ACHN (cell line): ENCODE results near the gene PRR29.

Source experiments
- DNase-seq: peaks from one replicate; pipeline ENCODE4 v3.0.0-alpha.2; 2015
- in situ Hi-C: cut with HindIII; loops from 2 replicates; pipeline ENCODE4 v1.10.0; 2017; ENCODE audit warnings: low sequenced_read_pairs, low pct_ligation_motif_present, low pct_unique_long_range_greater_than_20kb

PRR29 gene

GRCh38 chr17:63991611-63992010 lies 6.5 kb upstream of the PRR29 start:
- no peak for DNase-seq
- in situ Hi-C loops: no loop called here

DNA sequence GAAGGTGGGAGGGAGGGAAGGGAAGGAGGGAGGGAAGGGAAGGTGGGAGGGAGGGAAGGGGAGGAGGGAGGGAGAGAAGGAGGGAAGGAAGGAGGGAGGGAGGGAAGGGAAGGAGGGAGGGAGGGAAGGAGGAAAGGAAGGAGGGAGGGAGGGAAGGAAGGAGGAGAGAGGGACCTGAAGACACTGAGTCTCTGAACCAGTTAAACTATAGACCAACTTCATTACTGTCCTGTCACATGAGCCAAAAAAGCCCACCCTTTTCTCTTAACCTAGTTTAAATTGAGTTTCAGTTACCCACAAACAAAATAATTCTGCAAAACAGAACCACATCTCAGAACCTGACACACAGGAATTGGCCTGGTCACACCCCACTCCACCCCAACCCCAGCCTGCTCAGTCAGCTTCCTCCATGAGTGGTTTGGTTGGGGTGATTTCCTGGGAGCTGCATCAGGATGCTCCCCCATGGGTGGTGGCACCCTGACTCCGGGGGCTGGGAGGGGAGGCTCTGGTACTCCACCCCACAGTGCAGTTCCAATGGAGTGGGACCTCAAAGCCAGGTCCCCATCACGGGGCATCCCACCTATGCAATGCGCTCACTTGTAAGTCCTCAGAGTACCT lies 4.7 kb upstream of the PRR29 start:
- DNase-seq: no peak
- in situ Hi-C loops: no loop called here

DNA sequence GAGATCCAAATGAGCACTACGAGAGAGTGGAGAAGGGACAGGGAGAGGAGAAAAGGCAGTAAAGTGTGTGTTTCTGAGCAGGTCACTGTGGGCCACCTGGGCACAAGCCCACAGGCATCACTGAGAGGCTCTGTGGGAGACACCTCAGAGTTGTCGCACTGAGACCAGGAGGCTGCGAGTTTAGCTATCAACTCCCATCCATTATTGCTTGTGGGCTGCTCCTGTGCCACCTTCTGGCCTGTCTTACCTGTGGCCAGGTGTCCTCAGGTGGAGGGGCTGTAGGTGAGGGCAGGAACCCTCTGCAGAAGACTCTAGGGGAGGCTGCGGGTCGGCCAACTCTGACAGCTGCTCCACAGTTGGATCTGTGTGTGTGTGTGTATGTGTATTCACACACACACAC lies 2.5 kb upstream of the PRR29 start:
- in situ Hi-C loops: no loop called here
- no peak for DNase-seq

GRCh38 chr17:63996430-63997182 lies 1.5 kb upstream of the PRR29 start:
- in situ Hi-C loops: no loop called here
- DNase-seq: no peak

- no peak for DNase-seq
- in situ Hi-C loops: no loop called here
Measured at GRCh38 chr17:63997341-63998048, 656 bp upstream of the PRR29 start.

- no peak for DNase-seq
Measured at GRCh38 chr17:63998721-63999679, 849 bp downstream of the PRR29 start.

DNA sequence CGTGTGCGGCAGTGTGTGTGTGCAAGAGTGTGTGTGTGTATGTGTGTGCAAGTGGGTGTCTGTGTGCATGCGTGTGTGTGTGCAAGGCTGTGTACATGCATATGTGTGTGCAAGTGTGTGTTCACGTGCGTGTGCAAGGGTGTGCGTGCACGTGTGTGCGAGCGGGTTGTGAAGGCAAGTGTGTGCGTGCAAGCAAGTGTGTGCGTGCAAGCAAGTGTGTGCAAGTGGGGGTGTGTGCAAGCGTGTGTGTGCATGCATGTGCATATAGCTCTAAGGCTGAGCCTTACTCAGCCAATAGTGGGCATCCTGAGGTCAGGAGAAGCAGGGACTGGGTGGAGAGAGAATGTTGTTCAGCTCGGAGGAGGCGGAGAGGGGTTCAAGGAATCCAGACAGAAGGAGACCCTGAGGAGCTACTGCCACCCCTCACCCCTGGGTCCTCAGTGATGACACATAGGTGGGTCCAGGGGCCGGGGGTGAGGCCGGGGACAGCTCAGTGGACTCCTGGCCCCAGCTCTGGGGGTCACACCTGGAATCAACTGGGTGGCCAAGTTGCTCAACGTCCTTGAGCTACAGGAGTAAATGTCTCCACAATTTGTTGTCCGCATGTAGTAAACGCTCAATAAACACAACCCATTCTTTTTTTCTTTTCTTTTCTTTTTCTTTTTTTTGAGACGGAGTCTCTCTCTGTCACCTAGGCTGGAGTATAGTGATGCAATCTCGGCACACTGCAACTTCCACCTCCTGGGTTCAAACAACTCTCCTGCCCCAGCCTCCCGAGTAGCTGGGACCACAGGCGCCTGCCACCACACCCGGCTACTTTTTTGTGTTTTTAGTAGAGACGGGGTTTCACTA lies 1.8 kb downstream of the PRR29 start:
- in situ Hi-C loops: no loop called here

More at GRCh38 chr17:63998721-63999679, 849 bp downstream of the PRR29 start:
- in situ Hi-C loops: no loop called here

DNA sequence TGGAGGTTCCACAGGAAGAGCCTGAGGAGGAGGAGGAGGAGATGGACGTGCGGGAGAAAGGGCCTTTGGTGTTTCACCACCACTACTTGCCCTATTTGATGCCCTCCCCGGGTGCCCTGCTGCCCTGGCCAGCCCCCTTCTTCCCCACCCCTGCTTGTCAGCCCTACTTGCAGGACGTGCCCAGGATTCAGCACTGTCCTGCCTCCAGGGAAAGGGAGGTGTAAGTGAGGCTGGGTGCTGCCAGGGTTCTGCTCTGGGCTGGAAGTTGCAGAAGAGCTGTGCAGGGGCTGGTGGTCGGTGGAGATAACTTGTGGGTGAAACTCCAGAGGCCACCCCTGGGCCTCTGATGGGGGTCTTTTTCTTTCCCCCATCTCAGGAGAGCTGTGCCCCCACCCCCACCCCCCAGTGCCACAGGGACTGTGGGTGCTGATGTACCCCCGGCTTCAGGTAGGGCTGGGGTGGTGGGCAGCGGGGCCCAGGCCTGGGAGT lies 3.0 kb downstream of the PRR29 start:
- no peak for DNase-seq
- in situ Hi-C loops: no loop called here

More for the DNA sequence above, 1.8 kb downstream of the PRR29 start:
- DNase-seq: no peak

GRCh38 chr17:64001763-64002529 lies 3.8 kb downstream of the PRR29 start:
- no peak for DNase-seq
- in situ Hi-C loops: no loop called here

GRCh38 chr17:64002658-64003525 lies 4.7 kb downstream of the PRR29 start:
- DNase-seq: no peak
- in situ Hi-C loops: no loop called here

- in situ Hi-C loops: no loop called here
- no peak for DNase-seq
Measured at GRCh38 chr17:64003526-64004121, 5.5 kb downstream of the PRR29 start.

GRCh38 chr17:64004218-64004770 lies 6.1 kb downstream of the PRR29 start:
- DNase-seq: no peak
- in situ Hi-C loops: no loop called here

GRCh38 chr17:64004903-64005733 lies 7.0 kb downstream of the PRR29 start:
- in situ Hi-C loops: no loop called here
- DNase-seq: no peak

GRCh38 chr17:64005734-64006167 lies 7.6 kb downstream of the PRR29 start:
- DNase-seq: peak; percentile 33
- in situ Hi-C loops: no loop called here
